A549 (cell line): ENCODE results near the gene EPHA5. TPM values are rescaled to one million over a fixed set of nuclear protein-coding genes. Genes with fewer than 3 reads are reported as not detected.

Experiments
- ATAC-seq, 2 experiments: fragments of 200-7000 bp in 1 of 2; fragments of >200 bp in 1 of 2; cut with Nextera tagmentation in 1 of 2; cut with Tn5 transposase in 1 of 2; 3 replicates each; pipeline versions ENCODE4 v1.8.0 to v1.9.1; 2018 to 2020; ENCODE audit warnings: mild to moderate bottlenecking in 1 of 2, moderate library complexity in 1 of 2
- CTCF ChIA-PET: fragments of 300-600 bp; sonication (Branson Sonifier 250); formaldehyde crosslinking; extraction: SDS; loops from one replicate; lab custom pipeline; 2021; ENCODE audit warnings: antibody characterized with exemption, inconsistent platforms; lab: Yijun Ruan, JAX
- POLR2A ChIA-PET: fragments of 350-600 bp; formaldehyde crosslinking; extraction: SDS; loops from one replicate; lab custom pipeline; 2021; ENCODE audit warnings: antibody characterized with exemption, inconsistent platforms; lab: Yijun Ruan, JAX
- DNase-seq, 2 experiments: peaks; one replicate each; pipeline versions ENCODE4 v3.0.0 to v3.0.0-alpha.2; 2011 to 2016; ENCODE audit warnings: low read depth in 1 of 2, low spot score in 1 of 2
- FAIRE-seq: peaks from 2 replicates; lab custom pipeline; 2011; peaks lifted over from hg19 to GRCh38; lab: Jason Lieb, UNC
- H3K27ac ChIP-seq, 2 experiments: fragments of >200 bp; sonication (Bioruptor Twin); formaldehyde crosslinking; 3 replicates each; pipeline ENCODE4 v1.5.1; 2016 to 2017
- H3K4me1 ChIP-seq: fragments of >200 bp; sonication (Bioruptor Twin); formaldehyde crosslinking; 3 replicates; pipeline ENCODE4 v1.6.1; 2016
- H3K4me2 ChIP-seq: fragments of >200 bp; sonication (Bioruptor Twin); formaldehyde crosslinking; 3 replicates; pipeline ENCODE4 v1.6.1; 2016
- H3K4me3 ChIP-seq: fragments of >200 bp; sonication (Bioruptor Twin); formaldehyde crosslinking; 3 replicates; pipeline ENCODE4 v1.5.1; 2016
- H3K9me3 ChIP-seq: fragments of >200 bp; sonication (Bioruptor Twin); formaldehyde crosslinking; 3 replicates; pipeline ENCODE4 v1.6.1; 2016
- CBX8 ChIP-seq: fragments of 200-600 bp; sonication (generic); IDR thresholded peaks from 2 replicates; pipeline ENCODE4 v1.6.1; 2016
- CHD2 ChIP-seq: fragments of 150-350 bp; IDR thresholded peaks from 2 replicates; pipeline ENCODE4 v1.6.1; 2014; ENCODE audit warnings: low read length; ENCODE audit not compliant: partially characterized antibody
- EHF ChIP-seq: fragments of 250-450 bp; sonication (Bioruptor Pico); IDR thresholded peaks from 2 replicates; pipeline ENCODE4 v1.5.0; 2020; ENCODE audit warnings: mild to moderate bottlenecking
- EHMT2 ChIP-seq: fragments of 200-600 bp; sonication (generic); IDR thresholded peaks from 2 replicates; pipeline ENCODE4 v1.6.1; 2016; ENCODE audit warnings: antibody characterized with exemption, low read depth, mild to moderate bottlenecking, moderate library complexity
- FOSB ChIP-seq: fragments of 250-450 bp; sonication (Bioruptor Pico); IDR thresholded peaks from 2 replicates; pipeline ENCODE4 v1.5.0; 2020; ENCODE audit warnings: mild to moderate bottlenecking, moderate library complexity
- FOSL2 ChIP-seq, 2 experiments: fragments of 450-650 bp in 1 of 2; fragments of >200 bp in 1 of 2; sonication (Bioruptor Twin) in 1 of 2; formaldehyde crosslinking; IDR thresholded peaks; 2 replicates each; pipeline versions ENCODE4 v1.5.0 to v1.6.1; 2016 to 2020; ENCODE audit warnings: mild to moderate bottlenecking in 1 of 2, moderate library complexity in 1 of 2
- FOXS1 ChIP-seq: fragments of 250-450 bp; sonication (Bioruptor Pico); IDR thresholded peaks from 2 replicates; pipeline ENCODE4 v1.5.0; 2020; ENCODE audit warnings: mild to moderate bottlenecking, moderate library complexity
- HDAC2 ChIP-seq: fragments of 200-600 bp; sonication (generic); IDR thresholded peaks from 2 replicates; pipeline ENCODE4 v1.6.1; 2016
- MAFK ChIP-seq: fragments of 450-650 bp; IDR thresholded peaks from 2 replicates; pipeline ENCODE4 v1.6.1; 2014; ENCODE audit not compliant: partially characterized antibody
- PHF8 ChIP-seq: fragments of 200-600 bp; sonication (generic); IDR thresholded peaks from 2 replicates; pipeline ENCODE4 v1.6.1; 2016; ENCODE audit warnings: low read depth, mild to moderate bottlenecking, antibody characterized with exemption, moderate library complexity, borderline replicate concordance
- RARB ChIP-seq: fragments of 250-450 bp; sonication (Bioruptor Pico); IDR thresholded peaks from 2 replicates; pipeline ENCODE4 v1.8.0; 2021; ENCODE audit warnings: mild to moderate bottlenecking, moderate library complexity
- RFX5 ChIP-seq: fragments of 450-650 bp; IDR thresholded peaks from 2 replicates; pipeline ENCODE4 v1.7.1; 2014; ENCODE audit warnings: antibody characterized with exemption, mild to moderate bottlenecking, moderate library complexity
- RNF2 ChIP-seq: fragments of 200-600 bp; sonication (generic); IDR thresholded peaks from 2 replicates; pipeline ENCODE4 v1.6.1; 2016; ENCODE audit warnings: low read depth, mild to moderate bottlenecking, antibody characterized with exemption, moderate library complexity, borderline replicate concordance
- SREBF2 ChIP-seq: fragments of 450-650 bp; IDR thresholded peaks from 2 replicates; pipeline ENCODE4 v1.6.1; 2014; ENCODE audit warnings: mild to moderate bottlenecking, moderate library complexity
- ZC3H11A ChIP-seq: fragments of 450-650 bp; IDR thresholded peaks from 2 replicates; pipeline ENCODE4 v1.6.1; 2014; ENCODE audit warnings: antibody characterized with exemption, mild to moderate bottlenecking
- WGBS: methylation state at CpG from one replicate; pipeline ENCODE4 v1.1.6; 2017; ENCODE audit errors: missing lambda C conversion rate; 5-methylcytosine and 5-hydroxymethylcytosine counted together
- polyA plus RNA-seq, 4 experiments: library from polyadenylated mRNA; depleted of rRNA in 3 of 4; stranded (reverse); fragments of >200 nt; fragmentation: RNase III in 1 of 4; extraction: RNeasy Plus Mini Kit Qiagen cat#74134 plus additional on column Dnase treatment in 1 of 4; gene quantifications; 2 replicates in 3 of 4; 3 replicates in 1 of 4; pipeline ENCODE4 v1.2.3, GENCODE V29; 2011 to 2017
- TF ChIP-seq, protein P1 (sequence below): fragments of 150-350 bp; IDR thresholded peaks from 2 replicates; pipeline ENCODE4 v1.6.1; 2014; ENCODE audit warnings: low read depth, mild to moderate bottlenecking, low read length
- TF ChIP-seq, protein P2 (sequence below): IDR thresholded peaks from 2 replicates; pipeline ENCODE4 v1.6.1; 2012; ENCODE audit warnings: low read depth, borderline replicate concordance
- TF ChIP-seq, protein P3 (sequence below): fragments of 200-600 bp; sonication (generic); IDR thresholded peaks from 2 replicates; pipeline ENCODE4 v1.6.1; 2016; ENCODE audit warnings: antibody characterized with exemption, mild to moderate bottlenecking, moderate library complexity
- TF ChIP-seq, protein P4 (sequence below): IDR thresholded peaks from 2 replicates; pipeline ENCODE4 v1.6.1; 2012
- TF ChIP-seq, protein P5 (sequence below): fragments of 250-450 bp; sonication (Bioruptor Pico); IDR thresholded peaks from 2 replicates; pipeline ENCODE4 v1.5.0; 2020; ENCODE audit warnings: low read depth, mild to moderate bottlenecking, moderate library complexity
- TF ChIP-seq, protein P6 (sequence below): fragments of >200 bp; sonication (Bioruptor Twin); formaldehyde crosslinking; IDR thresholded peaks from 2 replicates; pipeline ENCODE4 v1.6.1; 2016
- TF ChIP-seq, protein P7 (sequence below): fragments of 450-650 bp; IDR thresholded peaks from 2 replicates; pipeline ENCODE4 v1.6.1; 2014; ENCODE audit warnings: antibody characterized with exemption
- TF ChIP-seq, protein P8 (sequence below): fragments of >200 bp; sonication (Bioruptor Twin); formaldehyde crosslinking; IDR thresholded peaks from 3 replicates; pipeline ENCODE4 v1.6.1; 2016

Gene EPHA5
- polyA plus RNA-seq, 2 of the 4 experiments (the other 2 are of a cell fraction), result 0.96 to 1.1 TPM

DNA sequence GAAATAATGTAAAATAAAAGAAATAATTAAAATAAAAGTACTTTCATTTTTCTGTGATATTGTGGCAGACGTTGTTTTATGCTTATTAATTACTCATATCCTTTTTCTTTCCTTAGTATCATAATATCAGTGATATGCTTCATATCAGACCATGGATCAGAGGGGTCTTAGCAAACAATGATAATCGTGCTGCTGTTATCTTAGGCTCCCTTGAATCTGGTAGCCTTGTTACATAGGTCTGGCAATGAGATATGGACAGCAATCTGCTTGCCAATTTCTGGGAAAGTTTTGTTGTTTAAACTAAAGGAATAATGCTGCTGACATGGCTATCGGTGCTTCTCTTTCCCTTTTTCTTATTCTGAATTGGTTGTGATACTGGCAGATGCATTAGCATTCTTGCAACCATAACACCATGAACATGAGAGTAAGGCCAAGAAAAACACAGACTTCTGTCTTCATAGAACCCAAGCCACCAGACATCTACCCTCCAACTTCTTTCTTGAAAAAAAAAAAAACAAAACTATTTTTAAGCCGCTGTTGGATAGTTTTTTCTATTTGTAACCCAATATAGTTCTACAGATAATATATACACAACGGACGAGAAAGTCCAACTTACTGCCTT, 16.4 kb downstream of the EPHA5 start:
- DNase-seq (no peak), ATAC-seq (no peak), FAIRE-seq (no peak)
- H3K4me2 ChIP-seq, result peak overlapping the region; percentile 57
- H3K9me3 ChIP-seq, result no peaks in the 10 kb centered on the region
- H3K4me1 ChIP-seq, result 0 out of 3 replicates have a peak, but pooled peaks cover 10% of the 10 kb centered on the region
- WGBS, result 53% methylated on average over 6 of the region's 6 CpGs
- no peak for TF ChIP-seq FOSL2 (IDR thresholded peaks at IDR 0.05)
- no peak for TF ChIP-seq FOSL2 (CRISPR knock-in tag; IDR thresholded peaks at IDR 0.05)
- TF ChIP-seq RARB, result no peak
- no peak for TF ChIP-seq EHF
- TF ChIP-seq PHF8, result no peak
- TF ChIP-seq, protein P1, sequence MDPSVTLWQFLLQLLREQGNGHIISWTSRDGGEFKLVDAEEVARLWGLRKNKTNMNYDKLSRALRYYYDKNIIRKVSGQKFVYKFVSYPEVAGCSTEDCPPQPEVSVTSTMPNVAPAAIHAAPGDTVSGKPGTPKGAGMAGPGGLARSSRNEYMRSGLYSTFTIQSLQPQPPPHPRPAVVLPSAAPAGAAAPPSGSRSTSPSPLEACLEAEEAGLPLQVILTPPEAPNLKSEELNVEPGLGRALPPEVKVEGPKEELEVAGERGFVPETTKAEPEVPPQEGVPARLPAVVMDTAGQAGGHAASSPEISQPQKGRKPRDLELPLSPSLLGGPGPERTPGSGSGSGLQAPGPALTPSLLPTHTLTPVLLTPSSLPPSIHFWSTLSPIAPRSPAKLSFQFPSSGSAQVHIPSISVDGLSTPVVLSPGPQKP, result no peak
- TF ChIP-seq CBX8, result no peak
- TF ChIP-seq, protein P2, sequence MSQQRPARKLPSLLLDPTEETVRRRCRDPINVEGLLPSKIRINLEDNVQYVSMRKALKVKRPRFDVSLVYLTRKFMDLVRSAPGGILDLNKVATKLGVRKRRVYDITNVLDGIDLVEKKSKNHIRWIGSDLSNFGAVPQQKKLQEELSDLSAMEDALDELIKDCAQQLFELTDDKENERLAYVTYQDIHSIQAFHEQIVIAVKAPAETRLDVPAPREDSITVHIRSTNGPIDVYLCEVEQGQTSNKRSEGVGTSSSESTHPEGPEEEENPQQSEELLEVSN, result no peak
- no peak for TF ChIP-seq ZC3H11A
- TF ChIP-seq FOXS1, result no peak
- ChIA-PET POLR2A (no interaction called here), CTCF (no interaction called here)
- H3K27ac ChIP-seq, result 0 out of 6 replicates have a peak overlapping the region, but pooled peaks of 1 of the 2 experiments have one; percentile 40
- H3K4me3 ChIP-seq, result no peak overlapping the region

DNA sequence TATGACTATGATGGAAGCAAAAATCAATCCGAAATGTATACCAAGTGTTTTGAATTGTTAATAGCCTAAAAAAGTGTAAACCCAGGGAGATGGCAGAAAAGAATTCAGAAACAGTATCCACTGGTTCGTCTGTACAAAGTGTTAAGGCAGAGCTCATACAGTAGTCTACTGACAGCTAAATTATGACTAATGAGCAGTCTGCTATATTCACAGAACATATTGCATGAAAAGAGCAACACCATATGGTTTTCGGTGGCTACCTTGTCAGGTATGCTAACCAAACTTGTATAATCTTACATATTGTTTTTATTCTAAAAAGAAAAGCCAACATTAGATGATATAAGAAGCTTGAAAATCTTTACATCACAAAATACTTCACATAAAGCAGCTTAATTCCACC, 18.5 kb downstream of the EPHA5 start:
- POLR2A ChIA-PET, result no interaction called here
- 0 out of 3 replicates have a peak, but pooled peaks cover 10% of the 10 kb centered on the region for H3K4me1 ChIP-seq
- H3K4me3 ChIP-seq, result no peak overlapping the region
- H3K27ac ChIP-seq, result peak overlapping the region in 1 of 2 experiments; percentile 49; a peak in 1 of 6 replicates
- CTCF ChIA-PET, result no interaction called here
- TF ChIP-seq, protein P3, sequence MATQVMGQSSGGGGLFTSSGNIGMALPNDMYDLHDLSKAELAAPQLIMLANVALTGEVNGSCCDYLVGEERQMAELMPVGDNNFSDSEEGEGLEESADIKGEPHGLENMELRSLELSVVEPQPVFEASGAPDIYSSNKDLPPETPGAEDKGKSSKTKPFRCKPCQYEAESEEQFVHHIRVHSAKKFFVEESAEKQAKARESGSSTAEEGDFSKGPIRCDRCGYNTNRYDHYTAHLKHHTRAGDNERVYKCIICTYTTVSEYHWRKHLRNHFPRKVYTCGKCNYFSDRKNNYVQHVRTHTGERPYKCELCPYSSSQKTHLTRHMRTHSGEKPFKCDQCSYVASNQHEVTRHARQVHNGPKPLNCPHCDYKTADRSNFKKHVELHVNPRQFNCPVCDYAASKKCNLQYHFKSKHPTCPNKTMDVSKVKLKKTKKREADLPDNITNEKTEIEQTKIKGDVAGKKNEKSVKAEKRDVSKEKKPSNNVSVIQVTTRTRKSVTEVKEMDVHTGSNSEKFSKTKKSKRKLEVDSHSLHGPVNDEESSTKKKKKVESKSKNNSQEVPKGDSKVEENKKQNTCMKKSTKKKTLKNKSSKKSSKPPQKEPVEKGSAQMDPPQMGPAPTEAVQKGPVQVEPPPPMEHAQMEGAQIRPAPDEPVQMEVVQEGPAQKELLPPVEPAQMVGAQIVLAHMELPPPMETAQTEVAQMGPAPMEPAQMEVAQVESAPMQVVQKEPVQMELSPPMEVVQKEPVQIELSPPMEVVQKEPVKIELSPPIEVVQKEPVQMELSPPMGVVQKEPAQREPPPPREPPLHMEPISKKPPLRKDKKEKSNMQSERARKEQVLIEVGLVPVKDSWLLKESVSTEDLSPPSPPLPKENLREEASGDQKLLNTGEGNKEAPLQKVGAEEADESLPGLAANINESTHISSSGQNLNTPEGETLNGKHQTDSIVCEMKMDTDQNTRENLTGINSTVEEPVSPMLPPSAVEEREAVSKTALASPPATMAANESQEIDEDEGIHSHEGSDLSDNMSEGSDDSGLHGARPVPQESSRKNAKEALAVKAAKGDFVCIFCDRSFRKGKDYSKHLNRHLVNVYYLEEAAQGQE, result no peak
- TF ChIP-seq MAFK (no peak), RFX5 (no peak), HDAC2 (no peak), EHMT2 (no peak), RNF2 (no peak), FOXS1 (no peak), CHD2 (no peak), SREBF2 (no peak), EHF (no peak), FOSB (no peak)
- TF ChIP-seq, protein P4, sequence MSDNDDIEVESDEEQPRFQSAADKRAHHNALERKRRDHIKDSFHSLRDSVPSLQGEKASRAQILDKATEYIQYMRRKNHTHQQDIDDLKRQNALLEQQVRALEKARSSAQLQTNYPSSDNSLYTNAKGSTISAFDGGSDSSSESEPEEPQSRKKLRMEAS, result no peak
- TF ChIP-seq, protein P5, sequence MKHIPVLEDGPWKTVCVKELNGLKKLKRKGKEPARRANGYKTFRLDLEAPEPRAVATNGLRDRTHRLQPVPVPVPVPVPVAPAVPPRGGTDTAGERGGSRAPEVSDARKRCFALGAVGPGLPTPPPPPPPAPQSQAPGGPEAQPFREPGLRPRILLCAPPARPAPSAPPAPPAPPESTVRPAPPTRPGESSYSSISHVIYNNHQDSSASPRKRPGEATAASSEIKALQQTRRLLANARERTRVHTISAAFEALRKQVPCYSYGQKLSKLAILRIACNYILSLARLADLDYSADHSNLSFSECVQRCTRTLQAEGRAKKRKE (CRISPR knock-in tag), result no peak
- TF ChIP-seq, protein P6, sequence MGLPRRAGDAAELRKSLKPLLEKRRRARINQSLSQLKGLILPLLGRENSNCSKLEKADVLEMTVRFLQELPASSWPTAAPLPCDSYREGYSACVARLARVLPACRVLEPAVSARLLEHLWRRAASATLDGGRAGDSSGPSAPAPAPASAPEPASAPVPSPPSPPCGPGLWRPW, result no peak
- TF ChIP-seq, protein P7, sequence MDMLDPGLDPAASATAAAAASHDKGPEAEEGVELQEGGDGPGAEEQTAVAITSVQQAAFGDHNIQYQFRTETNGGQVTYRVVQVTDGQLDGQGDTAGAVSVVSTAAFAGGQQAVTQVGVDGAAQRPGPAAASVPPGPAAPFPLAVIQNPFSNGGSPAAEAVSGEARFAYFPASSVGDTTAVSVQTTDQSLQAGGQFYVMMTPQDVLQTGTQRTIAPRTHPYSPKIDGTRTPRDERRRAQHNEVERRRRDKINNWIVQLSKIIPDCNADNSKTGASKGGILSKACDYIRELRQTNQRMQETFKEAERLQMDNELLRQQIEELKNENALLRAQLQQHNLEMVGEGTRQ, result no peak
- TF ChIP-seq, protein P8, sequence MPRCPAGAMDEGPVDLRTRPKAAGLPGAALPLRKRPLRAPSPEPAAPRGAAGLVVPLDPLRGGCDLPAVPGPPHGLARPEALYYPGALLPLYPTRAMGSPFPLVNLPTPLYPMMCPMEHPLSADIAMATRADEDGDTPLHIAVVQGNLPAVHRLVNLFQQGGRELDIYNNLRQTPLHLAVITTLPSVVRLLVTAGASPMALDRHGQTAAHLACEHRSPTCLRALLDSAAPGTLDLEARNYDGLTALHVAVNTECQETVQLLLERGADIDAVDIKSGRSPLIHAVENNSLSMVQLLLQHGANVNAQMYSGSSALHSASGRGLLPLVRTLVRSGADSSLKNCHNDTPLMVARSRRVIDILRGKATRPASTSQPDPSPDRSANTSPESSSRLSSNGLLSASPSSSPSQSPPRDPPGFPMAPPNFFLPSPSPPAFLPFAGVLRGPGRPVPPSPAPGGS, result no peak
- H3K9me3 ChIP-seq, result no peaks in the 10 kb centered on the region
- 59% methylated on average over 3 of the region's 3 CpGs for WGBS
- DNase-seq, result no peak
- ATAC-seq, result no peak
- H3K4me2 ChIP-seq, result 0 out of 3 replicates have a peak overlapping the region, but pooled peaks have one; percentile 53
- FAIRE-seq, result no peak
